PC-3 (cell line): ENCODE results near the gene EEPD1. TPM values are rescaled to one million over a fixed set of nuclear protein-coding genes. Genes with fewer than 3 reads are reported as not detected.

Source experiments
- ATAC-seq: fragments of 200-7000 bp; cut with Tn5 transposase; 2 replicates; pipeline ENCODE4 v1.9.1; 2020; ENCODE audit warnings: mild to moderate bottlenecking, moderate library complexity
- BruUV-seq: library from RNA; stranded (reverse); fragments of 400-500 nt; replicated peaks from 2 replicates; lab custom pipeline; 2021; lab: Mats Ljungman, UMichigan
- CTCF ChIA-PET: fragments of 300-600 bp; sonication (Branson Sonifier 250); formaldehyde crosslinking; loops from one replicate; lab custom pipeline; 2022; ENCODE audit warnings: antibody characterized with exemption; lab: Charles Lee
- POLR2A ChIA-PET: fragments of 300-600 bp; sonication (Branson Sonifier 250); formaldehyde crosslinking; loops from one replicate; lab custom pipeline; 2022; ENCODE audit warnings: antibody characterized with exemption; ENCODE audit not compliant: unreplicated experiment; lab: Charles Lee
- DNase-seq: peaks from one replicate; pipeline ENCODE4 v3.0.0-alpha.2; 2015
- H2AFZ ChIP-seq: fragments of 300-600 bp; sonication (generic); 2 replicates; pipeline ENCODE4 v1.6.0; 2016; ENCODE audit warnings: antibody characterized with exemption, low read length
- H3F3A ChIP-seq: fragments of 300-600 bp; sonication (generic); one replicate; pipeline ENCODE4 v1.6.0; 2017; ENCODE audit warnings: antibody characterized with exemption, low read length, control low read depth, mild to moderate bottlenecking; ENCODE audit not compliant: unreplicated experiment
- H3K27ac ChIP-seq: fragments of 300-600 bp; sonication (generic); 2 replicates; pipeline ENCODE4 v1.5.1; 2016; ENCODE audit warnings: mild to moderate bottlenecking, low read length
- H3K27me3 ChIP-seq: fragments of 300-600 bp; sonication (generic); 2 replicates; pipeline ENCODE4 v1.6.1; 2016; ENCODE audit warnings: low read length, mixed read lengths
- H3K36me3 ChIP-seq: fragments of 300-600 bp; sonication (generic); 2 replicates; pipeline ENCODE4 v1.6.1; 2016; ENCODE audit warnings: low read depth, mixed run types, low read length, mixed read lengths
- H3K4me1 ChIP-seq: fragments of 300-600 bp; sonication (generic); 2 replicates; pipeline ENCODE4 v1.5.1; 2016; ENCODE audit warnings: low read length; ENCODE audit not compliant: insufficient read depth
- H3K4me2 ChIP-seq: fragments of 300-600 bp; sonication (generic); 2 replicates; pipeline ENCODE4 v1.6.0; 2016; ENCODE audit warnings: low read length
- H3K4me3 ChIP-seq: fragments of 300-600 bp; sonication (generic); 2 replicates; pipeline ENCODE4 v1.5.1; 2016; ENCODE audit warnings: mild to moderate bottlenecking, low read length, mixed read lengths
- H3K79me2 ChIP-seq: fragments of 300-600 bp; sonication (generic); 2 replicates; pipeline ENCODE4 v1.6.1; 2017; ENCODE audit warnings: low read length, mixed read lengths
- H3K9ac ChIP-seq: fragments of 300-600 bp; sonication (generic); 2 replicates; pipeline ENCODE4 v1.6.0; 2016; ENCODE audit warnings: mild to moderate bottlenecking, low read length
- H3K9me2 ChIP-seq: fragments of 300-600 bp; sonication (generic); replicated peaks from 2 replicates; pipeline ENCODE4 v1.6.1; 2016; ENCODE audit warnings: mixed run types, low read length, mixed read lengths
- H3K9me3 ChIP-seq: fragments of 300-600 bp; sonication (generic); 2 replicates; pipeline ENCODE4 v1.6.1; 2016; ENCODE audit warnings: low read length, mixed read lengths
- H4K20me1 ChIP-seq: fragments of 300-600 bp; sonication (generic); 2 replicates; pipeline ENCODE4 v1.6.1; 2016; ENCODE audit warnings: low read length, mixed read lengths
- EZH2 ChIP-seq: fragments of 300-600 bp; sonication (generic); IDR thresholded peaks from one replicate; pipeline ENCODE4 v1.6.1; 2017; ENCODE audit warnings: antibody characterized with exemption, mild to moderate bottlenecking, low read length; ENCODE audit not compliant: unreplicated experiment
- EZH2phosphoT487 ChIP-seq: fragments of 300-600 bp; sonication (generic); IDR thresholded peaks from 2 replicates; pipeline ENCODE4 v1.6.1; 2018; ENCODE audit warnings: mild to moderate bottlenecking, antibody characterized with exemption, low read length, borderline replicate concordance
- intact Hi-C: fragments of 100-400 bp; cut with micrococcal nuclease; formaldehyde crosslinking; loops from 2 replicates; pipeline ENCODE4 v1.9.0; 2023
- total RNA-seq: library from RNA; depleted of rRNA; stranded (reverse); fragments of >200 nt; gene quantifications from 2 replicates; pipeline ENCODE4 v1.2.3, GENCODE V29; 2014
- TF ChIP-seq, protein P1 (sequence below): fragments of 300-600 bp; sonication (generic); conservative IDR thresholded peaks from 2 replicates; pipeline ENCODE4 v1.5.1; 2017; ENCODE audit warnings: antibody characterized with exemption, low read depth, mild to moderate bottlenecking, low read length

Gene EEPD1
- total RNA-seq, 1 experiment from 2014 or later, result 28.3 TPM

DNA sequence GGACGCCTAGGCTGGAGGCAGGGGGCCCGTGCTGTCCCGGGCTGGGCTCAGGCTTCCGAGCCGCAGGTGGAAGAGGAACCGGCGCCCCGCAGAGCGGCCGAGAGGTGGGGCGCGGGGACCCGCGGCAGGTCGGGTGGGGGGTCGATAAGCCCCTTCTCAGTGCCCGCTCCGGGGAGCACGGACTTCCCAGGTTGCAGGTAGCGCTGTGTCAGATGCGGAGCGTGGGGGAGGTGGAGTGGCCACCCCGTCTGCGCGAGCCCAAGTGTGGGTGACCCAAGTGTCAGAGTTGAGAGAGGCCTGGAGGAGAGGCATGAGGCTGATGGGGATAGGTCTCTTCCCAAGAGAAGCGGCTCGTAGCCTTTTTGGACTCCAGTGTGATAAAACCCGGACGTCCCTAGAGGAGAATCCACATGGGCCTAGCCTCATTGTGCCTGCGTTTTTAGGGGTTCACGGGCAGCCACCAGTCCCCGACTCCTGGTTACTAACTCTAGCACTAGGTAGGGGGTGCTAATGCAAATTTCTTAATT lies 580 bp downstream of the EEPD1 start:
- no peaks in the 10 kb centered on the region for H3K36me3 ChIP-seq
- no peaks in the 10 kb centered on the region for H3F3A ChIP-seq
- no peaks in the 10 kb centered on the region for H3K9me3 ChIP-seq
- H3K27me3 ChIP-seq, result no peaks in the 10 kb centered on the region
- ChIA-PET CTCF (no interaction called here), POLR2A (interaction anchor here (1.2 kb wide), 1 partner anchor 136 kb away, joined by 3 read pairs; no protein-coding TSS in a partner anchor)
- H3K4me3 ChIP-seq, result peak overlapping the region; percentile 84
- H3K79me2 ChIP-seq, result peaks cover 55% of the 10 kb centered on the region
- H2AFZ ChIP-seq, result peak overlapping the region; percentile 62
- intact Hi-C loops, result loop anchor here (1.0 to 2.0 kb wide), 5 partner anchors 37 to 237 kb away; no protein-coding TSS in a partner anchor
- H3K27ac ChIP-seq, result peak overlapping the region; percentile 43
- H3K9ac ChIP-seq, result peak overlapping the region; percentile 84
- no TSS peak for BruUV-seq
- ATAC-seq, result peak; percentile 0; the same call in 1 of the 2 replicates
- peaks cover 37% of the 10 kb centered on the region for H4K20me1 ChIP-seq
- TF ChIP-seq EZH2phosphoT487, result no peak
- TF ChIP-seq, protein P1, sequence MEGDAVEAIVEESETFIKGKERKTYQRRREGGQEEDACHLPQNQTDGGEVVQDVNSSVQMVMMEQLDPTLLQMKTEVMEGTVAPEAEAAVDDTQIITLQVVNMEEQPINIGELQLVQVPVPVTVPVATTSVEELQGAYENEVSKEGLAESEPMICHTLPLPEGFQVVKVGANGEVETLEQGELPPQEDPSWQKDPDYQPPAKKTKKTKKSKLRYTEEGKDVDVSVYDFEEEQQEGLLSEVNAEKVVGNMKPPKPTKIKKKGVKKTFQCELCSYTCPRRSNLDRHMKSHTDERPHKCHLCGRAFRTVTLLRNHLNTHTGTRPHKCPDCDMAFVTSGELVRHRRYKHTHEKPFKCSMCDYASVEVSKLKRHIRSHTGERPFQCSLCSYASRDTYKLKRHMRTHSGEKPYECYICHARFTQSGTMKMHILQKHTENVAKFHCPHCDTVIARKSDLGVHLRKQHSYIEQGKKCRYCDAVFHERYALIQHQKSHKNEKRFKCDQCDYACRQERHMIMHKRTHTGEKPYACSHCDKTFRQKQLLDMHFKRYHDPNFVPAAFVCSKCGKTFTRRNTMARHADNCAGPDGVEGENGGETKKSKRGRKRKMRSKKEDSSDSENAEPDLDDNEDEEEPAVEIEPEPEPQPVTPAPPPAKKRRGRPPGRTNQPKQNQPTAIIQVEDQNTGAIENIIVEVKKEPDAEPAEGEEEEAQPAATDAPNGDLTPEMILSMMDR, result no peak
- TF ChIP-seq EZH2, result no peak
- H3K9me2 ChIP-seq, result no peaks in the 10 kb centered on the region
- H3K4me2 ChIP-seq, result peak overlapping the region; percentile 98
- H3K4me1 ChIP-seq, result peaks cover 41% of the 10 kb centered on the region
- DNase-seq, result peak; percentile 15

DNA sequence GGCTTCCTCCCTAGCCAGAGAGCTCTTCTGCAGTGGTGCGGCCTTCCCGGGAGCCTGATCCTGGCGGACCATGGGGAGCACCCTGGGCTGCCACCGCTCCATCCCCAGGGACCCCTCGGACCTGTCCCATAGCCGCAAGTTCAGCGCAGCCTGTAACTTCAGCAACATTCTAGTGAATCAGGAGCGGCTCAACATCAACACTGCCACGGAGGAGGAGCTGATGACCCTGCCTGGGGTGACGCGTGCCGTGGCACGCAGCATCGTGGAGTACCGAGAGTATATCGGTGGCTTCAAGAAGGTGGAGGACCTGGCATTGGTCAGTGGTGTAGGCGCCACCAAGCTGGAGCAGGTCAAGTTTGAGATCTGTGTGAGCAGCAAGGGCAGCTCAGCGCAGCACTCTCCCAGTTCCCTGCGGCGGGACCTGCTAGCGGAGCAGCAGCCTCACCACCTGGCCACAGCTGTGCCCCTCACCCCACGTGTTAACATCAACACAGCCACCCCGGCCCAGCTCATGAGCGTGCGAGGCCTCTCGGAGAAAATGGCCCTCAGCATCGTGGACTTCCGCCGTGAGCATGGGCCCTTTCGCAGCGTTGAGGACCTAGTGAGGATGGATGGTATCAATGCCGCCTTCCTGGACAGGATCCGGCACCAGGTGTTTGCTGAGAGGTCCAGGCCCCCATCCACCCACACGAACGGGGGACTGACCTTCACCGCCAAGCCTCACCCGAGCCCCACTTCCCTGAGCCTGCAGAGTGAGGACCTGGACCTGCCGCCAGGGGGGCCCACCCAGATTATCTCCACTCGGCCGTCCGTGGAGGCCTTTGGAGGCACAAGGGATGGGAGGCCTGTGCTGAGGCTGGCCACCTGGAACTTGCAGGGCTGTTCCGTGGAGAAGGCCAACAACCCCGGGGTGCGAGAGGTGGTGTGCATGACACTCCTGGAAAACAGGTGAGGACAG lies 1.5 kb downstream of the EEPD1 start:
- Histone ChIP-seq H3K4me2 (peak overlapping the region; percentile 98), H3K9ac (peak overlapping the region; percentile 84), H3F3A (no peaks in the 10 kb centered on the region), H3K27ac (peak overlapping the region; percentile 9; the same call in 1 of the 2 replicates), H3K4me3 (peak overlapping the region; percentile 84), H3K27me3 (no peaks in the 10 kb centered on the region), H3K36me3 (no peaks in the 10 kb centered on the region), H3K9me3 (no peaks in the 10 kb centered on the region), H3K4me1 (peaks cover 49% of the 10 kb centered on the region), H4K20me1 (peaks cover 42% of the 10 kb centered on the region), H3K9me2 (no peaks in the 10 kb centered on the region), H3K79me2 (peaks cover 64% of the 10 kb centered on the region), H2AFZ (peak overlapping the region; percentile 62; the same call in 1 of the 2 replicates)
- no TSS peak for BruUV-seq
- intact Hi-C loops, result no loop called here
- POLR2A ChIA-PET, result interaction anchor here (0.5 to 1.2 kb wide), 3 partner anchors 42 to 135 kb away, joined by 3 to 4 read pairs (median 4); no protein-coding TSS in a partner anchor
- ATAC-seq (peak; percentile 0; the same call in 1 of the 2 replicates), DNase-seq (peak; percentile 25)
- no peak for TF ChIP-seq EZH2
- TF ChIP-seq, protein P1, result peak; percentile 55
- CTCF ChIA-PET, result interaction anchor here (0.6 to 0.8 kb wide), 3 partner anchors 26 to 169 kb away, joined by 4 to 5 read pairs (median 4); no protein-coding TSS in a partner anchor
